Left lung (tissue), 10 donors: ENCODE results near the gene APOA4. TPM values are rescaled to one million over a fixed set of nuclear protein-coding genes. Genes with fewer than 3 reads are reported as not detected.
A peak's percentile ranks its signal among the peaks of the same experiment; 100 is the strongest.

ENCODE experiments used
- ATAC-seq: fragments of 200-7000 bp; cut with Tn5 transposase; one replicate; pipeline ENCODE4 v1.9.1; 2020; ENCODE audit warnings: moderate library complexity
- DNase-seq, 4 donors: peaks; one replicate each; pipeline ENCODE4 v3.0.0-alpha.2; 2013 to 2020
- H3K27ac ChIP-seq, 2 donors: fragments of 200-600 bp; sonication (generic) in 1 of 2; one replicate each; pipeline versions ENCODE4 v1.5.0 to v1.8.0; 2020 to 2021
- H3K27me3 ChIP-seq, 2 donors: fragments of 200-600 bp; sonication (generic) in 1 of 2; one replicate each; pipeline versions ENCODE4 v1.5.0 to v1.8.0; 2020 to 2021
- H3K36me3 ChIP-seq, 2 donors: fragments of 200-600 bp; sonication (generic) in 1 of 2; one replicate each; pipeline versions ENCODE4 v1.5.0 to v1.8.0; 2020 to 2021
- H3K4me1 ChIP-seq, 2 donors: fragments of 200-600 bp; one replicate each; pipeline ENCODE4 v1.8.0; 2021
- H3K4me3 ChIP-seq, 2 donors: fragments of 200-600 bp; sonication (generic) in 1 of 2; one replicate each; pipeline versions ENCODE4 v1.5.0 to v1.8.0; 2020 to 2021; ENCODE audit warnings: mild to moderate bottlenecking in 1 of 2
- H3K9me3 ChIP-seq, 2 donors: fragments of 200-600 bp; sonication (generic) in 1 of 2; one replicate each; pipeline versions ENCODE4 v1.5.0 to v1.8.0; 2020 to 2021
- intact Hi-C, 2 donors: fragments of 100-400 bp; cut with DNase I; formaldehyde crosslinking; loops; one replicate each; pipeline versions ENCODE4 v1.11.2 to v1.14.2; 2022
- polyA plus RNA-seq, 6 donors: library from polyadenylated mRNA; unstranded; fragments of 120-200 nt; gene quantifications; one replicate each; pipeline ENCODE4 v1.2.1, GENCODE V29; 2013; ENCODE audit not compliant: insufficient read length in 6 of 6
- total RNA-seq, 2 donors: library from RNA; stranded (reverse); fragmentation: NEBNext Ultra II Directional; extraction: Animal tissue kit (Norgen Biotek cat#: 25700); gene quantifications; one replicate each; pipeline ENCODE4 v1.2.1, GENCODE V29; 2021
- TF ChIP-seq, protein P1 (sequence below), 2 donors: fragments of 200-600 bp; sonication (generic) in 1 of 2; IDR thresholded peaks; one replicate each; pipeline versions ENCODE4 v1.5.0 to v1.8.0; 2021; ENCODE audit warnings: antibody characterized with exemption in 2 of 2
- donor health status: DM: no; HTN: yes; CAD: no.
- donor health status: DM: no; HTN: no; CAD: no.

APOA4 gene
- total and polyA plus RNA-seq, 8 donors: not detected

DNA sequence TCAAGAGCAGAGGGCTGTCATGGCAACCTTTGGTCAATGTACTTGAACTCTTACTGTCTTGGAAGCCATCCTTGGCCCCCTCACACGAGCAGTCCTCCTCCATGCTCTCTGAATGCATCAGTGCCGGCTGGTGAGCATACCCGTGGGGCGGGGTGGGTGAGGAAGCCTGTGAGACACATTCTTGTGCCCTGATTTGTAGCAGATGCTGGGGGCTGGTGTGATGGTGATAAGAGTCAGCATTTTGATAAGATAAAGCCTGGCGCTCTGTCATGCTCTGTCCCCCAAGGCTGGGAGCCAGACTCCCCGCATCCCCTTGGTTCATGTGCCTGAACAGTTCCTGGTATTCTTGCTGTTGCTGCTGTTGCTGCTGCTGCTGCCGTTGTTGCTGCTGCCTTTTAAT lies 34.8 kb upstream of the APOA4 start:
- Histone ChIP-seq H3K9me3 (no peaks in the 10 kb centered on the region), H3K4me3 (no peak overlapping the region), H3K27me3 (no peaks in the 10 kb centered on the region), H3K4me1 (peaks cover 8 to 27% of the 10 kb centered on the region in 2 donors), H3K36me3 (peaks cover 0 to 70% of the 10 kb centered on the region in 2 donors), H3K27ac (no peak overlapping the region)
- ATAC-seq (no peak), DNase-seq (no peak)
- TF ChIP-seq, protein P1, sequence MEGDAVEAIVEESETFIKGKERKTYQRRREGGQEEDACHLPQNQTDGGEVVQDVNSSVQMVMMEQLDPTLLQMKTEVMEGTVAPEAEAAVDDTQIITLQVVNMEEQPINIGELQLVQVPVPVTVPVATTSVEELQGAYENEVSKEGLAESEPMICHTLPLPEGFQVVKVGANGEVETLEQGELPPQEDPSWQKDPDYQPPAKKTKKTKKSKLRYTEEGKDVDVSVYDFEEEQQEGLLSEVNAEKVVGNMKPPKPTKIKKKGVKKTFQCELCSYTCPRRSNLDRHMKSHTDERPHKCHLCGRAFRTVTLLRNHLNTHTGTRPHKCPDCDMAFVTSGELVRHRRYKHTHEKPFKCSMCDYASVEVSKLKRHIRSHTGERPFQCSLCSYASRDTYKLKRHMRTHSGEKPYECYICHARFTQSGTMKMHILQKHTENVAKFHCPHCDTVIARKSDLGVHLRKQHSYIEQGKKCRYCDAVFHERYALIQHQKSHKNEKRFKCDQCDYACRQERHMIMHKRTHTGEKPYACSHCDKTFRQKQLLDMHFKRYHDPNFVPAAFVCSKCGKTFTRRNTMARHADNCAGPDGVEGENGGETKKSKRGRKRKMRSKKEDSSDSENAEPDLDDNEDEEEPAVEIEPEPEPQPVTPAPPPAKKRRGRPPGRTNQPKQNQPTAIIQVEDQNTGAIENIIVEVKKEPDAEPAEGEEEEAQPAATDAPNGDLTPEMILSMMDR (IDR thresholded peaks at IDR 0.05): no peak
- intact Hi-C loops: no loop called here

DNA sequence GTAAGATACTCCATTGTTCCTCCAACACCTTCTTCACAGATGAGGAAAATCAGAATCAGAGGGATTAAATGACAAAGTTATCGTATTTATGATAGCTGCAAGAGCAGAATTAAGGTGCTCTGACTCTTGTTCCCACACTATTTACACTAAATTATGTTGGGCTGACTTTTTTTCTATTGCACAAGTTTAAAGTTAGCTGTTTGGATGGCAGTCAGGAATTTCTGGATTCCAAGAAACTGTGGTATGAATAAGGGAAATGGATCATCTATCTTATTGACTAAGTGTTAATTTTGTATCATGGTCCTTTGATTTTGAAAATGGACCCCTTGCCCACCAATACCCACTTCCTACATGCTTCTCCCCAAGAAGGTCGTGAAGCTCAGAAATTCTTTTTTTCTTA lies 34.2 kb upstream of the APOA4 start:
- intact Hi-C loops: no loop called here
- Histone ChIP-seq H3K4me1 (peaks cover 14 to 33% of the 10 kb centered on the region in 2 donors), H3K4me3 (no peak overlapping the region), H3K27ac (no peak overlapping the region), H3K27me3 (no peaks in the 10 kb centered on the region), H3K9me3 (no peaks in the 10 kb centered on the region), H3K36me3 (peaks cover 0 to 64% of the 10 kb centered on the region in 2 donors)
- ATAC-seq: no peak
- TF ChIP-seq, protein P1 (IDR thresholded peaks at IDR 0.05): no peak
- DNase-seq: no peak

DNA sequence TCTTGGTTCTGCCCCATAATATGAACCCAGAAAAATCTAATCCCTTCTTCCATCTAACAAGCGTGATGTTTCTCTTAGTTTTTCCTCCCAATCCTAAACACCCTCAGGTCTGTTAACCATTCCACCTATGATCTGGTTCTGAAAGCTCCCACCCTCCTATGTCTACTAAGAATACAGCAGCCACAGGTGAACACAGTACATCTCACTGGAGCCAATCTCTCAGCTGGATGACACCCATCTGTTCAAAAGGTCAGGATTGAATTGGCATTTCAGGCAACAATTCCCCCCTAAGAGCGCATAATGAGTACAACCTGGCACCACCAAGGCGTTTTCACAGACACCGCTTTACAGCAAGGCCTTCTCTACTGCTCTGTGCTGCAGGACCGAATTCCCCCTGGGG lies 33.3 kb upstream of the APOA4 start:
- Histone ChIP-seq H3K36me3 (peaks cover 0 to 55% of the 10 kb centered on the region in 2 donors), H3K4me1 (peaks cover 17 to 42% of the 10 kb centered on the region in 2 donors), H3K27ac (no peak overlapping the region), H3K9me3 (no peaks in the 10 kb centered on the region), H3K4me3 (no peak overlapping the region), H3K27me3 (no peaks in the 10 kb centered on the region)
- TF ChIP-seq, protein P1 (IDR thresholded peaks at IDR 0.05): no peak
- intact Hi-C loops: no loop called here
- no peak for ATAC-seq
- DNase-seq: no peak

DNA sequence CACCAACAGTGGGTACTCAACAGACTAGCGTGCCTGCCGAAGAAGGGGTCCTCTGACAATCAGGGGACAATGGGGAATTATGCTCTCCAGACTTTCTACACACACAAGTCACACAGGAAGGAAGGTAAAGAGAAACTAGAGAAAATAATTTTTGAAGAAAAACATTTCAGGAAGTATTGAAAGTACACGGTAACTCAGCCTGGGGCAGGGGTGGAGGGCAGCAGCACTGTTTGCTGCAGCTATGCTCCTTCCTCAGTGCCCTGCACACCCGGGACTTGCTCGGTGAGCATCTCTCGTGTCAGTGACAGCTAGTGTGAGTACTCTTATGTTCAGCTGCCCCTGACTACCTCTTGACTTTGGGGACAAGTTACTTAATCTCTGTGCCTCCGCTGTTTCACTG lies 32.3 kb upstream of the APOA4 start:
- ATAC-seq: no peak
- Histone ChIP-seq H3K27ac (no peak overlapping the region), H3K4me1 (peaks cover 17 to 52% of the 10 kb centered on the region in 2 donors), H3K4me3 (no peak overlapping the region), H3K9me3 (no peaks in the 10 kb centered on the region), H3K36me3 (peaks cover 0 to 45% of the 10 kb centered on the region in 2 donors), H3K27me3 (no peaks in the 10 kb centered on the region)
- DNase-seq: no peak
- TF ChIP-seq, protein P1 (IDR thresholded peaks at IDR 0.05): no peak
- intact Hi-C loops: no loop called here

DNA sequence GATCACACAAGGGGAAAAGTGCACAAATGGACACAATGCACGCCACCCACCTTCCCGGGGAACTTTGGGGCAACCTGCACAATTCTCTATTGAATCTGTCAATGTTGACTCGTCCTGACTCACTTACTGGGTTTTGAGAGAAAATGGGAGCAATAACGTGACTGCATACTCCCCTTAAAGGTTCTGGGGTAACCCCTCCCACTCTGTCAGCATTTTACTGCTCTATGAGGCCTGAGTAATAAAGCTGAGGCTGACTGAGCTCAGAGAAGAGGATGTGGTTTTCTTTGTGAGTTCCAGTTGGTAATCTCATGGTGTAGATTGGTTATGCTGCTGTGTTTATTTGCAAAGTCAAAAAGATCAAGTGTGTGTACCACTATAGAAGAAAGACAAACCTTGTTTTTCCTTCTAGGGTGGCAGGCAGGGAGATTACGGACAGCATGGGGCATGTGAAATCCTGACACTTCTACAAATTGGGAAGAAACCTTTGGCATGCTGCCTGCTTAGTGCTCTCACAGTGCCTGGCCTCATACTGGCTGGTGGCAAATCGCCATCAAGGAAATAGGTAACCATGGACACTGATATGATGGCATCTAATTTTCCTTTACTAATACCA lies 30.5 kb upstream of the APOA4 start:
- Histone ChIP-seq H3K27me3 (no peaks in the 10 kb centered on the region), H3K36me3 (peaks cover 0 to 36% of the 10 kb centered on the region in 2 donors), H3K27ac (peak overlapping the region in 1 of 2 donors; percentile 61), H3K9me3 (no peaks in the 10 kb centered on the region), H3K4me3 (no peak overlapping the region), H3K4me1 (peaks cover 17 to 54% of the 10 kb centered on the region in 2 donors)
- intact Hi-C loops: no loop called here
- no peak for DNase-seq
- TF ChIP-seq, protein P1 (IDR thresholded peaks at IDR 0.05): no peak
- ATAC-seq: peak; percentile 77
